ENCODE measurements around the gene ZNF638. TPM values are rescaled to one million over a fixed set of nuclear protein-coding genes. Genes with fewer than 3 reads are reported as not detected.

The ZNF638 gene
- polyA plus RNA-seq, 1 of the 3 experiments (the other 2 are of a cell fraction), result 28.1 TPM

DNA sequence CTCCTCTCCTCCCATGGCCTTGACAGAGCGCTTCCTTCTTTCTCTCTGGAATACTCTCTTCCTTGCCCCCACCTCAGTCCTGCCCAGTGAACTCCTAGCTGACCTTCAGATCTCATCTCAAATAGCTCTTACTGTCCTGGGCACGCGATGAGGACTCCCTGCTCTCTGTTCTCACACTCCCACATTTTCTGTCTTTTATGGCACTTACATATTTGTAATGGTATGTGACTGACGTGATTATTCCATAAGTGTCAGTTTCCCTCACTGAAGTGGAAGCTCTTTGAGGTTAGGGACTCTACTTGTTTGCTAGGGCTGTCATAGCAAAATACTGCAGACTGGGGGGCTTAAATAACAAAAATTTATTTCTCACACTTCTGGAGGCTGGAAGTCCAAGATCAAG, 120.1 kb downstream of the ZNF638 start:
- Histone ChIP-seq H3K4me2 (no peak overlapping the region), H3K4me1 (ENCODE audit: control insufficient read depth in 1 of 2, insufficient read depth in 2 of 2, low read depth in 1 of 2, low read length in 1 of 2) (peaks cover 0 to 17% of the 10 kb centered on the region in 2 experiments; a peak in 1 of 4 replicates), H3F3A (replicated peaks; ENCODE audit: insufficient read depth) (no peaks in the 10 kb centered on the region), H4K20me1 (ENCODE audit: insufficient read depth) (no peaks in the 10 kb centered on the region), H3K9me2 (no peaks in the 10 kb centered on the region), H3K27me3 (ENCODE audit: insufficient read depth) (0 out of 2 replicates have a peak, but pooled peaks cover 5% of the 10 kb centered on the region), H3K27ac (ENCODE audit: low read depth in 2 of 2, low read length in 1 of 2) (no peak overlapping the region), H3K9me3 (no peaks in the 10 kb centered on the region), H3K36me3 (replicated peaks in 1 of 2; ENCODE audit: control insufficient read depth in 1 of 2, insufficient read depth in 2 of 2, low read length in 1 of 2) (no peaks in the 10 kb centered on the region), H2AFZ (ENCODE audit: low read depth) (no peak overlapping the region), H3K4me3 (ENCODE audit: low read depth in 2 of 2, low read length in 1 of 2) (no peak overlapping the region), H3K9ac (no peak overlapping the region), H3K79me2 (ENCODE audit: insufficient read depth) (no peaks in the 10 kb centered on the region)
- TF ChIP-seq, protein P1, sequence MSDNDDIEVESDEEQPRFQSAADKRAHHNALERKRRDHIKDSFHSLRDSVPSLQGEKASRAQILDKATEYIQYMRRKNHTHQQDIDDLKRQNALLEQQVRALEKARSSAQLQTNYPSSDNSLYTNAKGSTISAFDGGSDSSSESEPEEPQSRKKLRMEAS (IDR thresholded peaks at IDR 0.05; ENCODE audit: low read depth), result no peak
- TF ChIP-seq SMC3 (IDR thresholded peaks at IDR 0.05; ENCODE audit: low read depth, low read length), result no peak
- TF ChIP-seq FOSL2 (IDR thresholded peaks at IDR 0.05; ENCODE audit: borderline replicate concordance, low read depth), result no peak
- TF ChIP-seq FOXJ3 (CRISPR knock-in tag; IDR thresholded peaks at IDR 0.05), result no peak
- no peak for TF ChIP-seq TCF12 (IDR thresholded peaks at IDR 0.05)
- TF ChIP-seq RXRA (IDR thresholded peaks at IDR 0.05; ENCODE audit: borderline replicate concordance, low read depth), result no peak
- TF ChIP-seq, protein P2, sequence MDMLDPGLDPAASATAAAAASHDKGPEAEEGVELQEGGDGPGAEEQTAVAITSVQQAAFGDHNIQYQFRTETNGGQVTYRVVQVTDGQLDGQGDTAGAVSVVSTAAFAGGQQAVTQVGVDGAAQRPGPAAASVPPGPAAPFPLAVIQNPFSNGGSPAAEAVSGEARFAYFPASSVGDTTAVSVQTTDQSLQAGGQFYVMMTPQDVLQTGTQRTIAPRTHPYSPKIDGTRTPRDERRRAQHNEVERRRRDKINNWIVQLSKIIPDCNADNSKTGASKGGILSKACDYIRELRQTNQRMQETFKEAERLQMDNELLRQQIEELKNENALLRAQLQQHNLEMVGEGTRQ (IDR thresholded peaks at IDR 0.05; ENCODE audit: borderline replicate concordance, low read depth, low read length), result no peak
- TF ChIP-seq, protein P3, sequence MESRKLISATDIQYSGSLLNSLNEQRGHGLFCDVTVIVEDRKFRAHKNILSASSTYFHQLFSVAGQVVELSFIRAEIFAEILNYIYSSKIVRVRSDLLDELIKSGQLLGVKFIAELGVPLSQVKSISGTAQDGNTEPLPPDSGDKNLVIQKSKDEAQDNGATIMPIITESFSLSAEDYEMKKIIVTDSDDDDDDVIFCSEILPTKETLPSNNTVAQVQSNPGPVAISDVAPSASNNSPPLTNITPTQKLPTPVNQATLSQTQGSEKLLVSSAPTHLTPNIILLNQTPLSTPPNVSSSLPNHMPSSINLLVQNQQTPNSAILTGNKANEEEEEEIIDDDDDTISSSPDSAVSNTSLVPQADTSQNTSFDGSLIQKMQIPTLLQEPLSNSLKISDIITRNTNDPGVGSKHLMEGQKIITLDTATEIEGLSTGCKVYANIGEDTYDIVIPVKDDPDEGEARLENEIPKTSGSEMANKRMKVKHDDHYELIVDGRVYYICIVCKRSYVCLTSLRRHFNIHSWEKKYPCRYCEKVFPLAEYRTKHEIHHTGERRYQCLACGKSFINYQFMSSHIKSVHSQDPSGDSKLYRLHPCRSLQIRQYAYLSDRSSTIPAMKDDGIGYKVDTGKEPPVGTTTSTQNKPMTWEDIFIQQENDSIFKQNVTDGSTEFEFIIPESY (IDR thresholded peaks at IDR 0.05; ENCODE audit: borderline replicate concordance, low read depth), result no peak
- no peak for TF ChIP-seq EZH2phosphoT487 (IDR thresholded peaks at IDR 0.05; ENCODE audit: borderline replicate concordance, low read depth)
- TF ChIP-seq SIN3A (IDR thresholded peaks at IDR 0.05; ENCODE audit: borderline replicate concordance, low read depth, low read length), result no peak
- TF ChIP-seq RCOR1 (IDR thresholded peaks at IDR 0.05; ENCODE audit: low read length), result no peak
- no peak for TF ChIP-seq TEAD4 (IDR thresholded peaks at IDR 0.05; ENCODE audit: borderline replicate concordance, insufficient read depth)
- TF ChIP-seq, protein P4, sequence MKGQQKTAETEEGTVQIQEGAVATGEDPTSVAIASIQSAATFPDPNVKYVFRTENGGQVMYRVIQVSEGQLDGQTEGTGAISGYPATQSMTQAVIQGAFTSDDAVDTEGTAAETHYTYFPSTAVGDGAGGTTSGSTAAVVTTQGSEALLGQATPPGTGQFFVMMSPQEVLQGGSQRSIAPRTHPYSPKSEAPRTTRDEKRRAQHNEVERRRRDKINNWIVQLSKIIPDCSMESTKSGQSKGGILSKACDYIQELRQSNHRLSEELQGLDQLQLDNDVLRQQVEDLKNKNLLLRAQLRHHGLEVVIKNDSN (IDR thresholded peaks at IDR 0.05; ENCODE audit: borderline replicate concordance, low read depth), result no peak
- TF ChIP-seq, protein P5, sequence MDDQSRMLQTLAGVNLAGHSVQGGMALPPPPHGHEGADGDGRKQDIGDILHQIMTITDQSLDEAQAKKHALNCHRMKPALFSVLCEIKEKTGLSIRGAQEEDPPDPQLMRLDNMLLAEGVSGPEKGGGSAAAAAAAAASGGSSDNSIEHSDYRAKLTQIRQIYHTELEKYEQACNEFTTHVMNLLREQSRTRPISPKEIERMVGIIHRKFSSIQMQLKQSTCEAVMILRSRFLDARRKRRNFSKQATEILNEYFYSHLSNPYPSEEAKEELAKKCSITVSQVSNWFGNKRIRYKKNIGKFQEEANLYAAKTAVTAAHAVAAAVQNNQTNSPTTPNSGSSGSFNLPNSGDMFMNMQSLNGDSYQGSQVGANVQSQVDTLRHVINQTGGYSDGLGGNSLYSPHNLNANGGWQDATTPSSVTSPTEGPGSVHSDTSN (IDR thresholded peaks at IDR 0.05), result no peak
- no peak for TF ChIP-seq NFIC (IDR thresholded peaks at IDR 0.05; ENCODE audit: borderline replicate concordance)
- TF ChIP-seq ELF1 (IDR thresholded peaks at IDR 0.05), result no peak
- no peak for TF ChIP-seq RAD21 (IDR thresholded peaks at IDR 0.05; ENCODE audit: low read length)
- 84% methylated on average over 4 of the region's 4 CpGs for WGBS (ENCODE audit: low lambda C conversion rate)
- DNase-seq, result no peak
- ChIA-PET POLR2A (no interaction called here), CTCF (interaction anchor here (1.7 to 2.9 kb wide), 2 partner anchors 10 to 59 kb away, joined by 6 to 14 read pairs; no protein-coding TSS in a partner anchor)
